IPS-18a (cell line): Measurements from ENCODE around the gene PNPT1.
"Not testable (repeated sequence)": the region's sequence is repeated elsewhere in the genome, so short reads cannot be mapped to it uniquely, and the experiment has no call there.

Source experiments
- H3K27ac ChIP-seq: one replicate; pipeline ENCODE4 v1.5.1; 2013; ENCODE audit warnings: low read length
- H3K27me3 ChIP-seq: one replicate; pipeline ENCODE4 v1.6.1; 2013; ENCODE audit warnings: mild to moderate bottlenecking, low read length; ENCODE audit not compliant: control insufficient read depth, insufficient read depth
- H3K36me3 ChIP-seq: one replicate; pipeline ENCODE4 v1.6.1; 2013; ENCODE audit warnings: low read depth, low read length; ENCODE audit not compliant: control insufficient read depth
- H3K4me1 ChIP-seq: one replicate; pipeline ENCODE4 v1.6.1; 2013; ENCODE audit warnings: low read depth, low read length; ENCODE audit not compliant: control insufficient read depth
- H3K4me3 ChIP-seq: one replicate; pipeline ENCODE4 v1.5.1; 2013; ENCODE audit warnings: low read length
- H3K9ac ChIP-seq: one replicate; pipeline ENCODE4 v1.6.1; 2013; ENCODE audit warnings: mild to moderate bottlenecking, low read length, moderate library complexity
- H3K9me3 ChIP-seq: one replicate; pipeline ENCODE4 v1.6.1; 2013; ENCODE audit warnings: low read depth, low read length; ENCODE audit not compliant: control insufficient read depth

The PNPT1 gene

DNA sequence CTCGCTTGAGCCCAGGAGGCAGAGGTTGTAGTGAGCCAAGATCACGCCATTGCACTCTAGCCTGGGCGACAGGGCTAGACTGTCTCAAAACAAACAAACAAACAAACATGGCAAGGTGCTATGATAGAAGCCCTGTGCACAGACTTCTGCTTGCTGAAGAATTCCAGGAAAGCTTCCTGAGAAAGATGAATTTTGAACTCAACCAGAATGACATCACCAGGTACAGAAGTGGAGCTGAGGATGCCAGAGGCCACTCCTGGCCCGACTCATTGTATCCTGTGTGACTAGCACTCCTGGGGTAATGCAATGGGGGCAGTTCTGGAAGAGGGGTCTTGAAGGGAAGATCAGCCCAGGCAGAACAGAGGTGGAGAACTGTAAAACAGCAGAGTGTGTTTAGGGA lies 22.0 kb upstream of the PNPT1 start:
- no peaks in the 10 kb centered on the region for H3K27me3 ChIP-seq
- no peak overlapping the region for H3K9ac ChIP-seq

GRCh38 chr2:55715178-55715577 lies 21.5 kb upstream of the PNPT1 start:
- H3K36me3 ChIP-seq, H3K9ac ChIP-seq, H3K27ac ChIP-seq, H3K9me3 ChIP-seq, H3K27me3 ChIP-seq, H3K4me3 ChIP-seq: not testable (repeated sequence)
- peaks cover 12% of the 10 kb centered on the region for H3K4me1 ChIP-seq

More for the DNA sequence above, 22.0 kb upstream of the PNPT1 start:
- H3K27ac ChIP-seq = no peak overlapping the region
- H3K4me3 ChIP-seq = no peak overlapping the region
- H3K9me3 ChIP-seq = no peaks in the 10 kb centered on the region
- no peaks in the 10 kb centered on the region for H3K36me3 ChIP-seq
- peaks cover 12% of the 10 kb centered on the region for H3K4me1 ChIP-seq

GRCh38 chr2:55712477-55713060 lies 18.9 kb upstream of the PNPT1 start:
- no peaks in the 10 kb centered on the region for H3K9me3 ChIP-seq
- no peaks in the 10 kb centered on the region for H3K36me3 ChIP-seq
- H3K4me1 ChIP-seq = peaks cover 7% of the 10 kb centered on the region
- H3K27ac ChIP-seq = no peak overlapping the region
- H3K4me3 ChIP-seq = no peak overlapping the region
- no peak overlapping the region for H3K9ac ChIP-seq
- no peaks in the 10 kb centered on the region for H3K27me3 ChIP-seq

- Histone ChIP-seq H3K9me3 (no peaks in the 10 kb centered on the region), H3K4me3 (no peak overlapping the region), H3K9ac (no peak overlapping the region), H3K27me3 (no peaks in the 10 kb centered on the region), H3K27ac (no peak overlapping the region), H3K4me1 (peaks cover 7% of the 10 kb centered on the region), H3K36me3 (no peaks in the 10 kb centered on the region)
Measured at GRCh38 chr2:55710025-55710424, 16.4 kb upstream of the PNPT1 start.

GRCh38 chr2:55707751-55708150 lies 14.1 kb upstream of the PNPT1 start:
- Histone ChIP-seq H3K9ac (no peak overlapping the region), H3K4me3 (no peak overlapping the region), H3K27me3 (no peaks in the 10 kb centered on the region), H3K4me1 (peaks cover 6% of the 10 kb centered on the region), H3K9me3 (no peaks in the 10 kb centered on the region), H3K27ac (no peak overlapping the region), H3K36me3 (no peaks in the 10 kb centered on the region)

- H3K4me1 ChIP-seq, H3K27ac ChIP-seq, H3K4me3 ChIP-seq, H3K9me3 ChIP-seq, H3K9ac ChIP-seq, H3K36me3 ChIP-seq, H3K27me3 ChIP-seq: not testable (repeated sequence)
Measured at GRCh38 chr2:55706258-55706657, 12.6 kb upstream of the PNPT1 start.

DNA sequence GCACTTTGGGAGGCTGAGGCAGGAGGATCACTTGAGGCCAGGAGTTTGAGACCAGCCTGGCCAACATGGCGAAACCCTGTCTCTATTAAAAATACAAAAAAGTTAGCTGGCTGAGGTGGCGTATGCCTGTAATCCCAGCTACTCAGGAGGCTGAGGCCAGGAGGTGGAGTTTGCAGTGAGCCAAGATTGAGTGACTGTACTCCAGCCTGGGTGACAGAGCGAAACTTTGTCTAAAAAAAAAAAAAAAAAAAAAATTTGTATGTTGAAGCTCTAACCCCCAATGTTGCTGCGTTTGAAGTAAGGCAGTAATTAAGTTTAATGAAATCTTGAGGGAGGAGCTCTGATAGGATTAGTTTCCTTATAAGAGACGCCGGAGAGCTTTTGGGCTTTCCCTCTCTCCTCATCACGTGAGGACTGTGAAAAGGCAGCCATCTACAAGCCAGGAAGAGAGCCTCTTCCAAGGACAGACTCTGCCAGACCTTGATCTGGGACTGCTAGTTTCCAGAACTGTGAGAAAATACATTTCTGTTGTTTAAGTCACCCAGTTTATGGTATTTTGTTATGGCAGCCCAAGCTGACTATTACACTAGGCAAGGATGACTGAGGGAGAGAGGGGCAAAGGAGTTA lies 11.5 kb upstream of the PNPT1 start:
- no peak overlapping the region for H3K27ac ChIP-seq
- no peak overlapping the region for H3K4me3 ChIP-seq
- no peaks in the 10 kb centered on the region for H3K27me3 ChIP-seq
- no peaks in the 10 kb centered on the region for H3K36me3 ChIP-seq
- no peaks in the 10 kb centered on the region for H3K4me1 ChIP-seq
- no peak overlapping the region for H3K9ac ChIP-seq
- H3K9me3 ChIP-seq = no peaks in the 10 kb centered on the region

GRCh38 chr2:55703350-55703749 lies 9.7 kb upstream of the PNPT1 start:
- H3K36me3 ChIP-seq = no peaks in the 10 kb centered on the region
- H3K4me1 ChIP-seq = no peaks in the 10 kb centered on the region
- H3K9me3 ChIP-seq = no peaks in the 10 kb centered on the region
- no peak overlapping the region for H3K4me3 ChIP-seq
- no peak overlapping the region for H3K9ac ChIP-seq
- H3K27ac ChIP-seq = no peak overlapping the region
- H3K27me3 ChIP-seq = no peaks in the 10 kb centered on the region

DNA sequence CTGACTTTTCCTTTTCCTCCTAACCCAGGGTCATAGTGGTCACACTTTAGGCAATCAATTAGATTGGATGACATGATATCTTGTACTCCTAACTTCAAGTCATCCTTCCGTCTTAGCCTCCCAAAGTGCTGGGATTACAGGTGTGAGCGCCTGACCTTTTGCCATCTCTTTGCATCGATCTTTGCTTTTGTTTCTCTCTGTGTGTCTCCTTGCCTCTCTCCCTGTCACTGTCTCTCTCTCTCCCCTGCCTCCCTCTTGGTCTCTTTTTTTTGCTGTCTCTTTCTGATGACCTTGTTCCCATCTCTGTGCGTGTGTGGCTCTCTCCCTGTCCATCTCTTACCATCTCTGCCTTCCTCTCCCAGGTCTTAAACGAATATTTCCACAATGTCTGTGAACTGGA lies 904 bp downstream of the PNPT1 start:
- Histone ChIP-seq H3K9ac (peak overlapping the region; percentile 87), H3K4me3 (peak overlapping the region; percentile 95)
- H3K4me1 ChIP-seq, H3K27ac ChIP-seq, H3K9me3 ChIP-seq, H3K36me3 ChIP-seq, H3K27me3 ChIP-seq: not testable (repeated sequence)

DNA sequence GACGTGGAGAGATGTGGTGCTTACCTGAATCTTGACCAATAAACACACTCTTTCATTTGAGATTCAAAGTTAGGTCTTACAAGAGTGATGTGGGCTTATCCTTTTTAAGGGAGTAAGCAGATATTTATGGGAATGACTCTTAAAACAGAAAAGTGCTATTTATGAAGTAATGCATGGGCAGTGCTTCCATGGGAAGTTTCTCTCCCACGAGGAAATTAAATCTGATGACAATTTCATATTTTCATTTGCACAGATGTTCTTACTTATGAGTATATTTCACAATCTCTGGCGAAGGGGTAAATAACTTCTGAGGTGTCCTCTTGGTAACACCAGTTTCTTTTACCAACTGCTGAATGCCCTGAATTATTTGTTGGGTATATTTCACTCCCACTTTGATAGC lies 21.0 kb downstream of the PNPT1 start:
- Histone ChIP-seq H3K9ac (no peak overlapping the region), H3K4me3 (no peak overlapping the region)

DNA sequence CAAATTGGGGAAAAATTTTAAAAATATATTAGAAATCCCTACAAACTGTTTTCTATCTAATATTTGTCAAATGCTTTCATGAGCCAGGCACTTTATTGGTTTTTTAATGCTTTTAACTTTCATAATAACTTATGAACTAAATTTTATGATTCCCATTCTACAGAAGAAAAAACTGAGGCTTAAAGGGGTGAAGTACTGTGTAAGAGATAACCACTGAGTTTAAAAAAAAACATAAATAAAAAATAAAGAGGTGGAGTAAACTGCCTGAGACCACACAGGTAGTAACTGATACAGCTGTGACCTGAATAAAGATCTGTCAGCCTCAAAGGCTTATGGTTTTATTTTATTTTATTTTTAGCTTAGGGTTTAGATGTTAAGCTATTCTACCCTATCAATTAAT lies 24.7 kb downstream of the PNPT1 start:
- Histone ChIP-seq H3K36me3 (peaks cover 53% of the 10 kb centered on the region), H3K4me1 (no peaks in the 10 kb centered on the region), H3K27ac (no peak overlapping the region), H3K9me3 (no peaks in the 10 kb centered on the region), H3K27me3 (no peaks in the 10 kb centered on the region), H3K4me3 (no peak overlapping the region), H3K9ac (no peak overlapping the region)

More for the DNA sequence above, 21.0 kb downstream of the PNPT1 start:
- Histone ChIP-seq H3K27me3 (no peaks in the 10 kb centered on the region), H3K27ac (no peak overlapping the region), H3K9me3 (no peaks in the 10 kb centered on the region), H3K4me1 (no peaks in the 10 kb centered on the region), H3K36me3 (peaks cover 35% of the 10 kb centered on the region)

DNA sequence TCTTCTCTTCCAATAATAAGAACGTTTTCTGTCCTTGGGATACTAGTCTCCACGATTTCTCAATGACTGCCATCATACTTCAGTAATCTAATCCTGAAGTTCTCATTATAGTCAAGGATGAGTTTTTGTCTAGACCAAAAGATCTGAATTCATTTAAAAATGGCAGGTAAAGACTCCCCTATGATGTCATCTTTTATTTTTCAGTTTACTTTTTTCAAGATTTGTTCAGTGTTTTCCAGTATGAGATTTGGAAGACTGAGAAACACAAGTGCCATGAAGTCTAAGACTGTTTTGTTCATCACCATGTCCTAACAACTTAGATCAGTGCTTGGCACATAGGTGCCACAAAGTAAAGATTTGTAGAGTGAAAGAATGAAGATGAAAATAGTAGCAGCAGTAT lies 40.4 kb downstream of the PNPT1 start:
- Histone ChIP-seq H3K9ac (no peak overlapping the region), H3K27me3 (no peaks in the 10 kb centered on the region), H3K4me3 (no peak overlapping the region), H3K9me3 (no peaks in the 10 kb centered on the region), H3K27ac (no peak overlapping the region), H3K4me1 (peaks cover 4% of the 10 kb centered on the region), H3K36me3 (peaks cover 47% of the 10 kb centered on the region)
